HEK293 (cell line): ENCODE measurements around the gene EIF4A2.

Source experiments
- GLIS1 ChIP-seq: fragments of 450-650 bp; formaldehyde crosslinking; IDR thresholded peaks from 2 replicates; pipeline ENCODE4 v1.5.1; 2016; ENCODE audit warnings: missing biosample characterization, missing genetic modification characterization
- REPIN1 ChIP-seq: fragments of 450-650 bp; formaldehyde crosslinking; IDR thresholded peaks from 2 replicates; pipeline ENCODE4 v1.5.1; 2017; ENCODE audit warnings: missing biosample characterization, missing genetic modification characterization, low read depth
- ZBTB7A ChIP-seq: fragments of 450-650 bp; formaldehyde crosslinking; IDR thresholded peaks from 2 replicates; pipeline ENCODE4 v1.5.1; 2016; ENCODE audit warnings: low read depth, missing biosample characterization, missing genetic modification characterization
- ZNF146 ChIP-seq: fragments of 450-650 bp; formaldehyde crosslinking; IDR thresholded peaks from 2 replicates; pipeline ENCODE4 v1.5.1; 2016; ENCODE audit warnings: missing biosample characterization, missing genetic modification characterization
- ZNF670 ChIP-seq: fragments of 450-650 bp; formaldehyde crosslinking; IDR thresholded peaks from 2 replicates; pipeline ENCODE4 v1.5.1; 2016; ENCODE audit warnings: missing biosample characterization, missing genetic modification characterization, low read depth
- TF ChIP-seq, protein P1 (sequence below): fragments of 450-650 bp; formaldehyde crosslinking; IDR thresholded peaks from 2 replicates; pipeline ENCODE4 v1.5.1; 2016; ENCODE audit warnings: missing biosample characterization, missing genetic modification characterization
- TF ChIP-seq, protein P2 (sequence below): fragments of 450-650 bp; formaldehyde crosslinking; IDR thresholded peaks from 2 replicates; pipeline ENCODE4 v1.5.1; 2017; ENCODE audit warnings: missing biosample characterization, missing genetic modification characterization
- TF ChIP-seq, protein P3 (sequence below): sonication (generic); formaldehyde crosslinking; IDR thresholded peaks from 2 replicates; pipeline ENCODE4 v1.8.1; 2022; ENCODE audit warnings: mild to moderate bottlenecking, moderate library complexity, missing genetic modification reagents

DNA sequence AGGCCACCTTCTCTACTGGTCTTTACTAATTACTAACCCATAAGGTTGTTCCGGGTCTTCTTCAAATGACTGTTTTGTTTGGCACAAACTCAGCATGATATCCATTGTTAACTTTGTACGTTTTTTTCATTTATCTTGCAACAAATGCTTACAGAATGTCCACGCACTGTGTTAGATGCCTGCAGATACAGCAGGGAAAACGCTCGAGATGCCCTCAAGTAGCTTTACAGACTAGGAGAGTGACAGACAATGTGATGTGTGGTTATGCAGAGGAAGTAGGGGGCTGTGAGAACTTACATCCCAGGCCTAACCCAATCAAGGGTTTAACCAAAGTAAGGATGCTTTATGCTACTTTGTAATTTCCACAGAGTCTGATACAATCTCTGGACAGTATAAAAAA is 23.9 kb downstream of the EIF4A2 start:
- TF ChIP-seq, protein P1, sequence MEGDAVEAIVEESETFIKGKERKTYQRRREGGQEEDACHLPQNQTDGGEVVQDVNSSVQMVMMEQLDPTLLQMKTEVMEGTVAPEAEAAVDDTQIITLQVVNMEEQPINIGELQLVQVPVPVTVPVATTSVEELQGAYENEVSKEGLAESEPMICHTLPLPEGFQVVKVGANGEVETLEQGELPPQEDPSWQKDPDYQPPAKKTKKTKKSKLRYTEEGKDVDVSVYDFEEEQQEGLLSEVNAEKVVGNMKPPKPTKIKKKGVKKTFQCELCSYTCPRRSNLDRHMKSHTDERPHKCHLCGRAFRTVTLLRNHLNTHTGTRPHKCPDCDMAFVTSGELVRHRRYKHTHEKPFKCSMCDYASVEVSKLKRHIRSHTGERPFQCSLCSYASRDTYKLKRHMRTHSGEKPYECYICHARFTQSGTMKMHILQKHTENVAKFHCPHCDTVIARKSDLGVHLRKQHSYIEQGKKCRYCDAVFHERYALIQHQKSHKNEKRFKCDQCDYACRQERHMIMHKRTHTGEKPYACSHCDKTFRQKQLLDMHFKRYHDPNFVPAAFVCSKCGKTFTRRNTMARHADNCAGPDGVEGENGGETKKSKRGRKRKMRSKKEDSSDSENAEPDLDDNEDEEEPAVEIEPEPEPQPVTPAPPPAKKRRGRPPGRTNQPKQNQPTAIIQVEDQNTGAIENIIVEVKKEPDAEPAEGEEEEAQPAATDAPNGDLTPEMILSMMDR (tag by site-specific recombination): no peak
- TF ChIP-seq, protein P2, sequence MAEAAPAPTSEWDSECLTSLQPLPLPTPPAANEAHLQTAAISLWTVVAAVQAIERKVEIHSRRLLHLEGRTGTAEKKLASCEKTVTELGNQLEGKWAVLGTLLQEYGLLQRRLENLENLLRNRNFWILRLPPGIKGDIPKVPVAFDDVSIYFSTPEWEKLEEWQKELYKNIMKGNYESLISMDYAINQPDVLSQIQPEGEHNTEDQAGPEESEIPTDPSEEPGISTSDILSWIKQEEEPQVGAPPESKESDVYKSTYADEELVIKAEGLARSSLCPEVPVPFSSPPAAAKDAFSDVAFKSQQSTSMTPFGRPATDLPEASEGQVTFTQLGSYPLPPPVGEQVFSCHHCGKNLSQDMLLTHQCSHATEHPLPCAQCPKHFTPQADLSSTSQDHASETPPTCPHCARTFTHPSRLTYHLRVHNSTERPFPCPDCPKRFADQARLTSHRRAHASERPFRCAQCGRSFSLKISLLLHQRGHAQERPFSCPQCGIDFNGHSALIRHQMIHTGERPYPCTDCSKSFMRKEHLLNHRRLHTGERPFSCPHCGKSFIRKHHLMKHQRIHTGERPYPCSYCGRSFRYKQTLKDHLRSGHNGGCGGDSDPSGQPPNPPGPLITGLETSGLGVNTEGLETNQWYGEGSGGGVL: no peak
- TF ChIP-seq ZNF670 (no peak), GLIS1 (tag by site-specific recombination) (no peak), REPIN1 (no peak), ZNF146 (tag by site-specific recombination) (no peak), ZBTB7A (tag by site-specific recombination) (no peak)
- TF ChIP-seq, protein P3, sequence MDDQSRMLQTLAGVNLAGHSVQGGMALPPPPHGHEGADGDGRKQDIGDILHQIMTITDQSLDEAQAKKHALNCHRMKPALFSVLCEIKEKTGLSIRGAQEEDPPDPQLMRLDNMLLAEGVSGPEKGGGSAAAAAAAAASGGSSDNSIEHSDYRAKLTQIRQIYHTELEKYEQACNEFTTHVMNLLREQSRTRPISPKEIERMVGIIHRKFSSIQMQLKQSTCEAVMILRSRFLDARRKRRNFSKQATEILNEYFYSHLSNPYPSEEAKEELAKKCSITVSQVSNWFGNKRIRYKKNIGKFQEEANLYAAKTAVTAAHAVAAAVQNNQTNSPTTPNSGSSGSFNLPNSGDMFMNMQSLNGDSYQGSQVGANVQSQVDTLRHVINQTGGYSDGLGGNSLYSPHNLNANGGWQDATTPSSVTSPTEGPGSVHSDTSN (CRISPR knock-in tag): no peak
